Spleen (tissue), 11 donors: ENCODE measurements around the gene ABCB1. TPM values are rescaled to one million over a fixed set of nuclear protein-coding genes. Genes with fewer than 3 reads are reported as not detected.
"Not testable (repeated sequence)": the region's sequence is repeated elsewhere in the genome, so short reads cannot be mapped to it uniquely, and the experiment has no call there.

Source experiments
- DNase-seq: peaks from one replicate; pipeline ENCODE4 v3.0.0-alpha.2; 2020
- H3K27ac ChIP-seq, 8 donors: fragments of 200-600 bp; sonication (generic) in 7 of 8; 1 replicate in 4 of 8; 2 replicates in 4 of 8; pipeline versions ENCODE4 v1.5.0 to v1.8.0; 2016 to 2021; ENCODE audit warnings: inconsistent platforms in 4 of 8, mild to moderate bottlenecking in 4 of 8, moderate library complexity in 1 of 8
- H3K27me3 ChIP-seq, 7 donors: fragments of 200-600 bp; sonication (generic) in 6 of 7; replicated peaks in 1 of 7; 1 replicate in 4 of 7; 2 replicates in 3 of 7; pipeline versions ENCODE4 v1.5.0 to v1.8.0; 2016 to 2021; ENCODE audit warnings: inconsistent platforms in 3 of 7, mild to moderate bottlenecking in 1 of 7
- H3K36me3 ChIP-seq, 6 donors: fragments of 200-600 bp; sonication (generic) in 5 of 6; 1 replicate in 4 of 6; 2 replicates in 2 of 6; pipeline versions ENCODE4 v1.5.0 to v1.8.0; 2016 to 2021; ENCODE audit warnings: inconsistent platforms in 2 of 6
- H3K4me1 ChIP-seq, 6 donors: fragments of 200-600 bp; sonication (generic) in 5 of 6; 1 replicate in 3 of 6; 2 replicates in 3 of 6; pipeline versions ENCODE4 v1.5.0 to v1.8.0; 2016 to 2021; ENCODE audit warnings: inconsistent platforms in 3 of 6
- H3K4me3 ChIP-seq, 8 donors: fragments of 200-600 bp; sonication (generic) in 7 of 8; 1 replicate in 4 of 8; 2 replicates in 4 of 8; pipeline versions ENCODE4 v1.5.0 to v1.8.0; 2016 to 2021; ENCODE audit warnings: inconsistent platforms in 4 of 8, mild to moderate bottlenecking in 4 of 8, moderate library complexity in 2 of 8
- H3K9me3 ChIP-seq, 8 donors: fragments of 200-600 bp; sonication (generic) in 7 of 8; 1 replicate in 4 of 8; 2 replicates in 4 of 8; pipeline versions ENCODE4 v1.5.0 to v1.8.0; 2016 to 2021; ENCODE audit warnings: inconsistent platforms in 4 of 8
- CTCF ChIP-seq, 11 experiments: fragments of 200-600 bp in 7 of 11; fragments of 450-650 bp in 4 of 11; sonication (generic) in 4 of 11; IDR thresholded peaks in 8 of 11; conservative IDR thresholded peaks in 3 of 11; 1 replicate in 7 of 11; 2 replicates in 4 of 11; pipeline versions ENCODE4 v1.4.0 to v1.8.0; 2016 to 2021; ENCODE audit warnings: antibody characterized with exemption in 11 of 11, inconsistent platforms in 4 of 11, mild to moderate bottlenecking in 1 of 11
- POLR2A ChIP-seq, 3 donors: fragments of 450-650 bp; IDR thresholded peaks; one replicate each; pipeline ENCODE4 v1.5.1; 2017; ENCODE audit warnings: antibody characterized with exemption in 3 of 3, mild to moderate bottlenecking in 1 of 3
- POLR2AphosphoS5 ChIP-seq, 3 donors: sonication (generic); formaldehyde crosslinking; IDR thresholded peaks; one replicate each; pipeline ENCODE4 v1.5.1; 2017; ENCODE audit warnings: antibody characterized with exemption in 3 of 3
- WGBS, 5 donors: extraction: QIAGEN DNeasy Blood & Tissue Kit in 3 of 5; methylation state at CpG; one replicate each; pipeline versions ENCODE4 v1.1.5 to v1.1.7; 2013 to 2018; 5-methylcytosine and 5-hydroxymethylcytosine counted together
- intact Hi-C: fragments of 100-400 bp; cut with DNase I; formaldehyde crosslinking; loops from one replicate; pipeline ENCODE4 v1.15.0; 2023; ENCODE audit warnings: low total_unique reads
- polyA plus RNA-seq, 3 donors: library from polyadenylated mRNA; stranded (reverse); fragments of 200-250 nt; gene quantifications; one replicate each; pipeline ENCODE4 v1.2.1, GENCODE V29; 2013
- total RNA-seq, 7 donors: library from RNA; depleted of rRNA in 3 of 7; stranded (reverse); fragments of >200 nt in 3 of 7; fragmentation: NEBNext Ultra II Directional in 4 of 7; extraction: Animal tissue kit (Norgen Biotek cat#: 25700) in 4 of 7; gene quantifications; one replicate each; pipeline versions ENCODE4 v1.1.0 to v1.2.1, GENCODE V29; 2016 to 2021
- donor health status: healthy with polysubstance abuse.
- donor health status: DM: no; HTN: no; CAD: no; lungs with moderate emphysema.
- donor health status: DM: no; HTN: no; CAD: no.
- donor health status: Bipolar disorder and iron deficiency.
- donor health status: healthy.
- donor health status: DM: no; HTN: no; CAD: no.
- donor health status: DM: yes; HTN: yes; CAD: no.

Gene ABCB1
- total and polyA plus RNA-seq, 10 donors, result 3.0 to 25.6 (median 11.3) TPM

GRCh38 chr7:87473986-87474385 lies 126.7 kb downstream of the ABCB1 start:
- no peak for DNase-seq
- peak overlapping the region in 2 of 8 donors; percentile 57 to 78 for H3K4me3 ChIP-seq
- H3K27ac ChIP-seq, result peak overlapping the region in 5 of 8 donors; percentile 78 to 92 (median 87)
- no peaks in the 10 kb centered on the region for H3K9me3 ChIP-seq
- intact Hi-C loops, result no loop called here
- no peaks in the 10 kb centered on the region for H3K36me3 ChIP-seq
- WGBS, 5 donors, result 30 to 49% (median 41%) methylated on average over 2 of the region's 2 CpGs
- no peak for TF ChIP-seq CTCF (IDR thresholded peaks at IDR 0.05 in 8 of 11, conservative IDR thresholded peaks at IDR 0.05 in 3 of 11)
- TF ChIP-seq POLR2AphosphoS5 (IDR thresholded peaks at IDR 0.05), result no peak
- no peak for TF ChIP-seq POLR2A (IDR thresholded peaks at IDR 0.05)
- peaks cover 0 to 23% (median 11%) of the 10 kb centered on the region in 7 donors for H3K27me3 ChIP-seq
- H3K4me1 ChIP-seq, result peaks cover 6 to 55% (median 34%) of the 10 kb centered on the region in 6 donors

GRCh38 chr7:87473192-87473591 lies 127.5 kb downstream of the ABCB1 start:
- no peak for TF ChIP-seq POLR2AphosphoS5 (IDR thresholded peaks at IDR 0.05)
- TF ChIP-seq CTCF (IDR thresholded peaks at IDR 0.05 in 8 of 11, conservative IDR thresholded peaks at IDR 0.05 in 3 of 11), result no peak
- TF ChIP-seq POLR2A (IDR thresholded peaks at IDR 0.05), result no peak
- WGBS, 5 donors, result 39 to 69% (median 66%) methylated on average over 2 of the region's 2 CpGs
- no peak overlapping the region for H3K4me3 ChIP-seq
- H3K27ac ChIP-seq, result no peak overlapping the region
- H3K27me3 ChIP-seq, result peaks cover 0 to 23% (median 11%) of the 10 kb centered on the region in 7 donors
- peaks cover 6 to 58% (median 34%) of the 10 kb centered on the region in 6 donors for H3K4me1 ChIP-seq
- no peaks in the 10 kb centered on the region for H3K36me3 ChIP-seq
- no peak for DNase-seq
- intact Hi-C loops, result no loop called here
- no peaks in the 10 kb centered on the region for H3K9me3 ChIP-seq

GRCh38 chr7:87471473-87471872 lies 129.2 kb downstream of the ABCB1 start:
- H3K4me3 ChIP-seq, result no peak overlapping the region
- intact Hi-C loops, result no loop called here
- no peak for DNase-seq
- WGBS, 5 donors, result 84 to 91% (median 87%) methylated on average over 2 of the region's 2 CpGs
- peaks cover 0 to 22% (median 8%) of the 10 kb centered on the region in 7 donors for H3K27me3 ChIP-seq
- no peaks in the 10 kb centered on the region for H3K36me3 ChIP-seq
- H3K9me3 ChIP-seq, result no peaks in the 10 kb centered on the region
- TF ChIP-seq POLR2AphosphoS5 (IDR thresholded peaks at IDR 0.05) (no peak), CTCF (IDR thresholded peaks at IDR 0.05 in 8 of 11, conservative IDR thresholded peaks at IDR 0.05 in 3 of 11) (no peak), POLR2A (IDR thresholded peaks at IDR 0.05) (no peak)
- H3K4me1 ChIP-seq, result peaks cover 6 to 52% (median 34%) of the 10 kb centered on the region in 6 donors
- no peak overlapping the region for H3K27ac ChIP-seq

- DNase-seq, intact Hi-C loops, H3K4me3 ChIP-seq, H3K9me3 ChIP-seq, H3K36me3 ChIP-seq, H3K27me3 ChIP-seq, H3K27ac ChIP-seq: not testable (repeated sequence)
- H3K4me1 ChIP-seq, result peaks cover 5 to 30% (median 14%) of the 10 kb centered on the region in 6 donors
Observed at GRCh38 chr7:87469204-87469603, 131.5 kb downstream of the ABCB1 start.

GRCh38 chr7:87465534-87465880 lies 135.2 kb downstream of the ABCB1 start:
- H3K27ac ChIP-seq, H3K9me3 ChIP-seq, DNase-seq, intact Hi-C loops, H3K4me3 ChIP-seq, H3K4me1 ChIP-seq, H3K27me3 ChIP-seq: not testable (repeated sequence)
- H3K36me3 ChIP-seq, result peaks cover 0 to 29% (median 0%) of the 10 kb centered on the region in 6 donors
- 84 to 91% (median 89%) methylated on average over 7 of the region's 7 CpGs for WGBS, 5 donors

- DNase-seq, H3K4me1 ChIP-seq, H3K27ac ChIP-seq, H3K4me3 ChIP-seq, H3K9me3 ChIP-seq, intact Hi-C loops, H3K27me3 ChIP-seq: not testable (repeated sequence)
- peaks cover 0 to 31% (median 0%) of the 10 kb centered on the region in 6 donors for H3K36me3 ChIP-seq
- 72 to 82% (median 75%) methylated on average over 16 of the region's 16 CpGs for WGBS, 5 donors
Observed at GRCh38 chr7:87464830-87465533, 135.7 kb downstream of the ABCB1 start.
